Endothelial cell of umbilical vein (primary cell): ENCODE data around the gene DLG5.

Experiments
- CTCF ChIP-seq, 2 donors: IDR thresholded peaks; 1 replicate in 1 of 2; 2 replicates in 1 of 2; pipeline ENCODE4 v1.5.1; 2011; ENCODE audit warnings: low read length in 2 of 2, mild to moderate bottlenecking in 2 of 2, moderate library complexity in 2 of 2, control low read depth in 1 of 2, inconsistent platforms in 1 of 2, low read depth in 1 of 2; ENCODE audit not compliant: insufficient read depth in 1 of 2; ENCODE audit errors: extremely low read depth in 1 of 2
- EZH2 ChIP-seq: IDR thresholded peaks from 2 replicates; pipeline ENCODE4 v1.6.1; 2012; ENCODE audit warnings: borderline replicate concordance, low read depth, mild to moderate bottlenecking, moderate library complexity, low read length, inconsistent platforms; ENCODE audit not compliant: severe bottlenecking
- JUN ChIP-seq: IDR thresholded peaks from 2 replicates; pipeline ENCODE4 v1.6.1; 2011; ENCODE audit warnings: borderline replicate concordance, low read depth; ENCODE audit not compliant: insufficient read length, insufficient read depth
- POLR2A ChIP-seq: IDR thresholded peaks from 2 replicates; pipeline ENCODE4 v1.6.1; 2012; ENCODE audit warnings: low read depth, mild to moderate bottlenecking, control low read depth, low read length
- POLR2AphosphoS5 ChIP-seq: IDR thresholded peaks from 2 replicates; pipeline ENCODE4 v1.6.1; 2012; ENCODE audit warnings: low read depth, mild to moderate bottlenecking, control low read depth, low read length, moderate library complexity; ENCODE audit not compliant: insufficient read depth

GRCh38 chr10:77941790-77942189, 15.2 kb upstream of the DLG5 start:
- TF ChIP-seq CTCF (IDR thresholded peaks at IDR 0.05; ENCODE audit: extremely low read depth in 1 of 2, insufficient read depth in 1 of 2, low read depth in 1 of 2, low read length in 2 of 2) (no peak), EZH2 (no peak), JUN (no peak), POLR2AphosphoS5 (no peak), POLR2A (no peak)
